T-helper 22 cell (primary cell): ENCODE data around the gene CATSPERZ.

Experiments
- DNase-seq: peaks from one replicate; pipeline ENCODE4 v3.0.0-alpha.2; 2020; ENCODE audit warnings: low read depth

The CATSPERZ gene

DNA sequence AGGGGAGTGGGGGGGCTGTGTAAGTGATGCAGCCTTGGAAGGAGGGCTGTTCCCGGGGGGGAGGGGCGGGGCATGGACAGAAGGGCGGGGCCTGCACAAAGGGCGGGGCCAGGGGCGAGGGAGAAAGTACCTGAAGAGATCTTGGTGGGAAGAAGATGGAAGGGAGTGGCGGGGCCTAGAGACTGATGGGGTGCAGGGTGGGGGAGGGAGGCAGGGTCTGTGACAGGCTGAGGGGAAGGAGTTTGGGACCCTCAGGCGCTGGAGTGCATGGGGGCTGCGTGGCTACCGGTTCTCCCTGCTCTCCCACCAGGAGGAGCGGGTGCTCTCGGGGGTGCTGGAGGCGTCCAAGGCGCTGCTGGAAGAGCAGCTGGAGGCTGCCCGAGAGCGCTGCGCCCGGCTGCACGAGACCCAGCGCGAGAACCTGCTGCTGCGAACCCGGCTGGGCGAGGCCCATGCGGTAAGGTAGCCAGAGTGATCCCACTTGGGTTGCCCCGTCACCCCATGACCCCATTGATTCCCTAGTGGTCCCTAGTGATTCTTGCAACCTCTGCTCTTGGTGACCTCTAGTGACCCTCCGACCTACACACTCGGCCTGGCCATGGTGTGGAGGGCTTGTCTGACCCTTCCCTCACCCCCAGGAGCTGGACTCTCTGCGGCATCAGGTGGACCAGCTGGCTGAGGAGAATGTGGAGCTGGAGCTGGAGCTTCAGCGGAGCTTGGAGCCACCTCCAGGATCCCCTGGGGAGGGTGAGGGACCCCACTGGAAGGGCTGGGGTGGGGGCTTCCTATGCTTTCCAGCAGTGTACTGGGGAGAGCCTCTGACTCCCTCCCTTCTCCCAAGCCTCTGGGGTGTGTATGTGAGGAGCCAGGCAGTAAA lies 42.9 kb downstream of the CATSPERZ start:
- DNase-seq, result no peak

GRCh38 chr11:64343767-64344559 lies 43.8 kb downstream of the CATSPERZ start:
- DNase-seq, result no peak

DNA sequence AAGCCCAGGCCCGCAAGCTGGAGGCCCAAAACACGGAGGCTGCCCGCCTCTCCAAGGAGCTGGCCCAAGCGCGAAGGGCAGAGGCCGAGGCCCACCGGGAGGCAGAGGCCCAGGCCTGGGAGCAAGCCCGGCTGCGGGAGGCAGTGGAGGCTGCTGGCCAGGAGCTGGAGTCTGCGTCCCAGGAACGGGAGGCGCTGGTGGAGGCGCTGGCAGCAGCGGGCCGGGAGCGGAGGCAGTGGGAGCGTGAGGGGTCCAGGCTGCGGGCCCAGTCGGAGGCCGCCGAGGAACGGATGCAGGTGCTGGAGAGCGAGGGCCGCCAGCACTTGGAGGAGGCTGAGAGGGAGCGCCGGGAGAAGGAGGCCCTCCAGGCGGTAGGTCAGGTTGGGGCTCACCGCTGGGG lies 44.6 kb downstream of the CATSPERZ start:
- DNase-seq, result no peak

GRCh38 chr11:64347193-64347867 lies 47.2 kb downstream of the CATSPERZ start:
- no peak for DNase-seq

GRCh38 chr11:64348383-64349024 lies 48.3 kb downstream of the CATSPERZ start:
- DNase-seq, result no peak

DNA sequence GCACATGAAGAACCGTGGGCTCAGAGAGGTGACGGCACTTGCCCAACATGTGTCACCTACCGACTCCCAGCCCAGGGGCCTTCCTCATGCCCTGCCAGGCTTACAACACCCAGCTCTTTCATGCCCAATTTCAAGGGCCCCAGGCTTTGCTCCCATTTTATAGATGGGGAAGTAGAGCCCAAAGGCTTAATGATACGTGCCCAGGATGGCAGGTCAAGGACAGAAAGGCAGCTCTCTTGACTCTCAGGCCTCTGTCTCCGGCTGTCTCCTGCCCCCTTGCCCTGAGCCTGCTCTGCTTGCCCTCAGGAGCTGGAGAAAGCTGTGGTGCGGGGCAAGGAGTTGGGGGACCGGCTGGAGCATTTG lies 48.8 kb downstream of the CATSPERZ start:
- DNase-seq, result no peak

DNA sequence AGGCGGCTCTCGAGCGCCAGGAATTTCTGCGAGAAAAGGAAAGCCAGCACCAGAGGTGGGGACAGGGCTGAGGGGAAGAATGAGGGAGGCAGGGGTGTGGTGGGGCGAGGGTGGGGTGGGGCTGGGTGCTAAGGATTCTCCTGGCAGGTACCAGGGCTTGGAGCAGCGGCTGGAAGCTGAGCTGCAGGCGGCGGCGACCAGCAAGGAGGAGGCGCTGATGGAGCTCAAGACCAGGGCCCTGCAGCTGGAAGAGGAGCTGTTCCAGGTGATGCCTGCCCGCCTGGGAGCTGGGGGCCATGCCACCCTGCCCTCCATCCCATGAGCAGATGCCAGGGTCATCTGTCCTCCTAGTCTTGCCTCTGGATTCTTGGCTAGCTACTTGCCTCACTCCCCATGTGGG lies 49.2 kb downstream of the CATSPERZ start:
- DNase-seq, result no peak

- no peak for DNase-seq
Observed at GRCh38 chr11:64351136-64351631, 51.0 kb downstream of the CATSPERZ start.

DNA sequence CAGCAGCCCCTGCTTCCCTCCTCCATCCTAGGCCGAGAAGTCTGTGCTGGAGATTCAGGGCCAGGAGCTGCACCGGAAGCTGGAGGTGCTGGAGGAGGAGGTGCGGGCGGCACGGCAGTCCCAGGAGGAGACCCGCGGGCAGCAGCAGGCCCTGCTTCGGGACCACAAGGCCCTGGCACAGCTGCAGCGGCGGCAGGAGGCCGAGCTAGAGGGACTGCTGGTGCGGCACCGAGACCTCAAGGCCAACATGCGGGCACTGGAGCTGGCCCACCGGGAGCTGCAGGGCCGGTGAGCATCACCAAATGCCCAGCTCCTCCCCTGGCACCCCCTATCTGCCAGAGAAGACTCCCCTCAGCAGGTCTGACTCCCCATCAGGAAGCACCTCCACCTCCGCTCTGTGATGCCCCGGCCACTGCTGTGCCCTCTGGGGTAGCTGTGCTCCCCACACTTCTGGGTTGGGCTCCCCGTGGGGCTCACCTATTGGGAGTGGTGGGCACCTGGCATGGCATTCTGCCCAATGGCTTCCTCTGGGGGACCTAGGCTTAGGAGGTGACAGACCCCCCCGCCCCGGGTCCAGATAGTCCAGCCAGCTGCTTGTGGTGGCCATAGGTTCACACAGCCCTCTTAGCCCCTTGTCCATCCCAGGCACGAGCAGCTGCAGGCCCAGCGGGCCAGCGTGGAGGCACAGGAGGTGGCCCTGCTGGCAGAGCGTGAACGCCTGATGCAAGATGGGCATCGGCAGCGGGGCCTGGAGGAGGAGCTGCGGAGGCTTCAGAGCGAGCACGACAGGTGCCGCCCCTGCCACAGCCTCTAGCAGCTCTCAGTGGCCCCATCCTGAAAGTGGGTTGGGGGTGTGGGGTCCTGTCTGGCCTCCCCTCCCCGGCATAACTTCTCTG lies 52.2 kb downstream of the CATSPERZ start:
- DNase-seq, result no peak

DNA sequence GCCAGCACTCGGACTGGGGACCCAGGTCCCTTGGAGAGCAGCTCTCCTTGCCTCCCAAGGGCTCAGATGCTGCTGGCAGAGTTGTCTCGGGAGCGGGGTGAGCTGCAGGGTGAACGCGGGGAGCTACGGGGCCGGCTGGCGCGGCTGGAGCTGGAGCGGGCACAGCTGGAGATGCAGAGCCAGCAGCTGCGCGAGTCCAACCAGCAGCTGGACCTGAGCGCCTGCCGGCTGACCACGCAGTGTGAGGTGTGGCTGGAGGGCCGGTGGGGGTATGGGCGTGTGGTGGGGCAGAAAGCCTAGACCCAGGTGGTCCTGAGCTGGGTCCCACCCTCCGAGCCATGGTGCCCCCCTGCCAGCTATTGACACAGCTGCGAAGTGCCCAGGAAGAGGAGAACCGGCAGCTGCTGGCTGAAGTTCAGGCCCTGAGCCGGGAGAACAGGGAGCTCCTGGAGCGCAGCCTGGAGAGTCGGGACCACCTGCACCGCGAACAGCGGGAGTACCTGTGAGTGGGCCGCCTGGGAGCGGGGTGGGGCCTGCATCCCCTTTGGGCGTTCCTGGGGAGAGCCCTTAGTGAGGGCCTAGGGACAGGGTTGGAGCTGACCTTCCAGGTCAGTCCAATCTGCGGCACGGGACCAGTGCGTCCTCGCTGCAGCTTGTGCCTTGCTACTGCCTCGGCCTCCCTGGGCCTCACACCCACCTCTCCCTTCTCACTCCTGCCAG lies 53.0 kb downstream of the CATSPERZ start:
- no peak for DNase-seq

DNA sequence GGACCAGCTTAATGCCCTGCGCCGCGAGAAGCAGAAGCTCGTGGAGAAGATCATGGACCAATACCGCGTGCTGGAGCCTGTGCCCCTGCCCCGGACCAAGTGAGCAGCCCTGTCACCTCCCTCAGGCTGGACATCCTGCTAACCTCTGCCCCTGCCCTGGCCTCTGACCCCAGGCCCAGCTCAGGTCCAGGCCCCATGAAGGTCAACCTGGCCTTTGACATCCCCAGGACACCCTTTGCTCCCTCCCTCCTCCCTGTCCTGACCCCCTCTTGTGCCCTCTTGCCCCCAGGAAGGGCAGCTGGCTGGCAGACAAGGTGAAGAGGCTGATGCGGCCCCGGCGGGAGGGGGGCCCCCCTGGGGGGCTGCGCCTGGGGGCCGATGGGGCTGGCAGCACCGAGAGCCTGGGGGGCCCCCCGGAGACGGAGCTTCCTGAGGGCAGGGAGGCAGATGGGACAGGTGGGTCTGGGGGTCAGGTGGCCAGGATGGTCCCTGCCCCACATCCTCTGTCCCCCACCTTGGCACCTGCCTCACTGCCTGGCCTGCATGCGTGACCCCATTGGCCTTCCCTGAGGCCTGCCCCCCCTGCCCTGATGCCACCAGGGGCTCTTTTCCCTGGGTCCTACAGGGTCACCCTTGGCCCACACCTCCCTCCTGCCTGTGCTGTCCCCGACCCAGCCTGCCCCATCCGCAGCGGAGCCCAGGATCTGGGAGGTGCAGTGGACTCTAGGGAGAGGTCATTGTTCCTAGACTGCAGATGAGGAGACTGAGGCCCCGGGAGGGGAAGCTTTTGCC lies 53.8 kb downstream of the CATSPERZ start:
- DNase-seq, result no peak
